Esophagus muscularis mucosa (tissue), 4 donors: ENCODE results near the gene BACE1. TPM values are rescaled to one million over a fixed set of nuclear protein-coding genes. Genes with fewer than 3 reads are reported as not detected.

ENCODE experiments used
- DNase-seq: peaks from one replicate; pipeline ENCODE4 v3.0.0-alpha.2; 2017; ENCODE audit errors: extremely low spot score
- H3K27ac ChIP-seq, 4 donors: fragments of 200-600 bp; sonication (generic); replicated peaks in 1 of 4; 1 replicate in 3 of 4; 2 replicates in 1 of 4; pipeline ENCODE4 v1.5.1; 2016 to 2019; ENCODE audit warnings: mild to moderate bottlenecking in 1 of 4
- H3K27me3 ChIP-seq, 4 donors: fragments of 200-600 bp; sonication (generic); one replicate each; pipeline versions ENCODE4 v1.5.1 to v1.6.0; 2016 to 2019
- H3K36me3 ChIP-seq, 4 donors: fragments of 200-600 bp; sonication (generic); one replicate each; pipeline ENCODE4 v1.5.1; 2016 to 2019
- H3K4me1 ChIP-seq, 4 donors: fragments of 200-600 bp; sonication (generic); one replicate each; pipeline ENCODE4 v1.5.1; 2016 to 2019
- H3K4me3 ChIP-seq, 4 donors: fragments of 200-600 bp; sonication (generic); 1 replicate in 2 of 4; 2 replicates in 2 of 4; pipeline ENCODE4 v1.5.1; 2016 to 2019; ENCODE audit warnings: mild to moderate bottlenecking in 4 of 4, moderate library complexity in 1 of 4
- H3K9me3 ChIP-seq, 4 donors: fragments of 200-600 bp; sonication (generic); 1 replicate in 3 of 4; 2 replicates in 1 of 4; pipeline ENCODE4 v1.5.1; 2016 to 2019
- CTCF ChIP-seq, 3 experiments: fragments of 200-600 bp in 2 of 3; fragments of 450-650 bp in 1 of 3; sonication (generic) in 2 of 3; IDR thresholded peaks; one replicate each; pipeline ENCODE4 v1.5.1; 2017 to 2019; ENCODE audit warnings: antibody characterized with exemption in 3 of 3, mild to moderate bottlenecking in 2 of 3, moderate library complexity in 1 of 3
- EP300 ChIP-seq: sonication (generic); formaldehyde crosslinking; IDR thresholded peaks from one replicate; pipeline ENCODE4 v1.6.1; 2017; ENCODE audit warnings: antibody characterized with exemption
- POLR2A ChIP-seq: fragments of 450-650 bp; IDR thresholded peaks from one replicate; pipeline ENCODE4 v1.6.1; 2017; ENCODE audit warnings: antibody characterized with exemption, moderate library complexity, mild to moderate bottlenecking, low read depth
- POLR2AphosphoS5 ChIP-seq, 2 donors: sonication (generic); formaldehyde crosslinking; IDR thresholded peaks; one replicate each; pipeline ENCODE4 v1.6.1; 2017; ENCODE audit warnings: antibody characterized with exemption in 2 of 2
- WGBS: methylation state at CpG from one replicate; pipeline ENCODE4 v1.1.5; 2018; 5-methylcytosine and 5-hydroxymethylcytosine counted together
- intact Hi-C: fragments of 100-400 bp; cut with DNase I; formaldehyde crosslinking; loops from one replicate; pipeline ENCODE4 v1.15.1; 2023
- total RNA-seq, 4 donors: library from RNA; depleted of rRNA; stranded (reverse); fragments of >200 nt; gene quantifications; one replicate each; pipeline versions ENCODE4 v1.1.0 to v1.2.1, GENCODE V29; 2016

Gene BACE1
- total RNA-seq, 4 donors from 2014 or later, result 20.8 to 37.7 (median 23.9) TPM

- Histone ChIP-seq H3K4me1 (no peaks in the 10 kb centered on the region), H3K4me3 (no peak overlapping the region), H3K27ac (no peak overlapping the region), H3K36me3 (peaks cover 15 to 88% (median 43%) of the 10 kb centered on the region in 4 donors), H3K9me3 (no peaks in the 10 kb centered on the region), H3K27me3 (no peaks in the 10 kb centered on the region)
- no peak for DNase-seq
- TF ChIP-seq POLR2A (no peak), CTCF (IDR thresholded peaks at IDR 0.05) (no peak), EP300 (no peak), POLR2AphosphoS5 (IDR thresholded peaks at IDR 0.05) (no peak)
- 82% methylated on average over 2 of the region's 2 CpGs for WGBS
- intact Hi-C loops, result no loop called here
Observed at GRCh38 chr11:117258576-117258975, 57.5 kb downstream of the BACE1 start.

GRCh38 chr11:117256573-117256972, 59.5 kb downstream of the BACE1 start:
- no peak for DNase-seq
- intact Hi-C loops, result no loop called here
- Histone ChIP-seq H3K27me3 (no peaks in the 10 kb centered on the region), H3K27ac (no peak overlapping the region), H3K9me3 (no peaks in the 10 kb centered on the region), H3K4me1 (no peaks in the 10 kb centered on the region), H3K36me3 (peaks cover 19 to 84% (median 51%) of the 10 kb centered on the region in 4 donors), H3K4me3 (no peak overlapping the region)
- TF ChIP-seq POLR2A, result no peak
- TF ChIP-seq CTCF (IDR thresholded peaks at IDR 0.05), result no peak
- no peak for TF ChIP-seq POLR2AphosphoS5 (IDR thresholded peaks at IDR 0.05)
- no peak for TF ChIP-seq EP300
- 45% methylated on average over 2 of the region's 2 CpGs for WGBS

GRCh38 chr11:117255966-117256365, 60.1 kb downstream of the BACE1 start:
- no peak for DNase-seq
- WGBS, result 72% methylated on average over 3 of the region's 3 CpGs
- Histone ChIP-seq H3K4me3 (no peak overlapping the region), H3K27me3 (no peaks in the 10 kb centered on the region), H3K36me3 (peaks cover 15 to 78% (median 48%) of the 10 kb centered on the region in 4 donors), H3K27ac (no peak overlapping the region), H3K9me3 (no peaks in the 10 kb centered on the region), H3K4me1 (no peaks in the 10 kb centered on the region)
- no peak for TF ChIP-seq POLR2AphosphoS5 (IDR thresholded peaks at IDR 0.05)
- no peak for TF ChIP-seq POLR2A
- no peak for TF ChIP-seq EP300
- no peak for TF ChIP-seq CTCF (IDR thresholded peaks at IDR 0.05)
- intact Hi-C loops, result no loop called here

- no peak overlapping the region for H3K4me3 ChIP-seq
- H3K36me3 ChIP-seq, result peaks cover 40 to 81% (median 68%) of the 10 kb centered on the region in 4 donors
- TF ChIP-seq EP300 (no peak), CTCF (IDR thresholded peaks at IDR 0.05) (no peak), POLR2AphosphoS5 (IDR thresholded peaks at IDR 0.05) (no peak), POLR2A (no peak)
- 92% methylated on average over 7 of the region's 10 CpGs for WGBS
- H3K27ac ChIP-seq, result no peak overlapping the region
- intact Hi-C loops, result no loop called here
- no peaks in the 10 kb centered on the region for H3K4me1 ChIP-seq
- no peaks in the 10 kb centered on the region for H3K27me3 ChIP-seq
- no peak for DNase-seq
- no peaks in the 10 kb centered on the region for H3K9me3 ChIP-seq
Observed at GRCh38 chr11:117251506-117251905, 64.5 kb downstream of the BACE1 start.

GRCh38 chr11:117249571-117249970, 66.5 kb downstream of the BACE1 start:
- Histone ChIP-seq H3K4me3 (no peak overlapping the region), H3K27ac (no peak overlapping the region), H3K36me3 (peaks cover 56 to 81% (median 77%) of the 10 kb centered on the region in 4 donors), H3K27me3 (no peaks in the 10 kb centered on the region), H3K9me3 (no peaks in the 10 kb centered on the region), H3K4me1 (no peaks in the 10 kb centered on the region)
- no peak for DNase-seq
- intact Hi-C loops, result no loop called here
- 86% methylated on average over 4 of the region's 4 CpGs for WGBS
- no peak for TF ChIP-seq EP300
- TF ChIP-seq POLR2A, result no peak
- TF ChIP-seq POLR2AphosphoS5 (IDR thresholded peaks at IDR 0.05), result no peak
- TF ChIP-seq CTCF (IDR thresholded peaks at IDR 0.05), result no peak
